ENCODE measurements around the gene CALCOCO1.

- TF ChIP-seq CTCF (IDR thresholded peaks at IDR 0.05 in 4 of 5, conservative IDR thresholded peaks at IDR 0.05 in 1 of 5), result no peak
- no peak for TF ChIP-seq POLR2A (IDR thresholded peaks at IDR 0.05)
Observed at GRCh38 chr12:53737951-53738405, 10.7 kb upstream of the CALCOCO1 start.
